ENCODE measurements around the gene ERICH6.

ERICH6 gene

DNA sequence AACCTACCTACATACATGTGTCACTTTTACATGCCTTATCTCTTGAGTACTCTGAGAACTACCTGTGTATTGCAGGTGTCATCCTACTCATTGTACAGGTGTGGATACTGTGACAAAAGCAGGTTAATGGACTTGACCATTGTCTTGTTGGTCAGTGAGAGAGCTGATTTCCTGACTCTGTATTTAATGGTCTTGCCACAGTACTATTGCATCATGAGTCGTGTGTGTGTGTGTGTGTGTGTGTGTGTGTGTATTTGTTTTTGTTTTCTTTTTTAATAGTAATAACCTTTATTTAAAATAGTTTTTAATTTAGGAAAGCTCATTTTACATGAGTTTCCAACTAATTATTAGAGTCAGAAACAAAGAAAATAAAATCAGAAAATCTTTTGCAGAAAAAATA, 92.9 kb downstream of the ERICH6 start:
- Histone ChIP-seq H3K27ac (no peak overlapping the region), H3K4me3 (ENCODE audit: low read depth, low read length) (no peak overlapping the region), H3K27me3 (ENCODE audit: insufficient read depth, low read depth, severe bottlenecking) (no peaks in the 10 kb centered on the region), H3K36me3 (peaks cover 17% of the 10 kb centered on the region), H3K9me3 (ENCODE audit: severe bottlenecking) (no peaks in the 10 kb centered on the region)
- TF ChIP-seq, protein P1, sequence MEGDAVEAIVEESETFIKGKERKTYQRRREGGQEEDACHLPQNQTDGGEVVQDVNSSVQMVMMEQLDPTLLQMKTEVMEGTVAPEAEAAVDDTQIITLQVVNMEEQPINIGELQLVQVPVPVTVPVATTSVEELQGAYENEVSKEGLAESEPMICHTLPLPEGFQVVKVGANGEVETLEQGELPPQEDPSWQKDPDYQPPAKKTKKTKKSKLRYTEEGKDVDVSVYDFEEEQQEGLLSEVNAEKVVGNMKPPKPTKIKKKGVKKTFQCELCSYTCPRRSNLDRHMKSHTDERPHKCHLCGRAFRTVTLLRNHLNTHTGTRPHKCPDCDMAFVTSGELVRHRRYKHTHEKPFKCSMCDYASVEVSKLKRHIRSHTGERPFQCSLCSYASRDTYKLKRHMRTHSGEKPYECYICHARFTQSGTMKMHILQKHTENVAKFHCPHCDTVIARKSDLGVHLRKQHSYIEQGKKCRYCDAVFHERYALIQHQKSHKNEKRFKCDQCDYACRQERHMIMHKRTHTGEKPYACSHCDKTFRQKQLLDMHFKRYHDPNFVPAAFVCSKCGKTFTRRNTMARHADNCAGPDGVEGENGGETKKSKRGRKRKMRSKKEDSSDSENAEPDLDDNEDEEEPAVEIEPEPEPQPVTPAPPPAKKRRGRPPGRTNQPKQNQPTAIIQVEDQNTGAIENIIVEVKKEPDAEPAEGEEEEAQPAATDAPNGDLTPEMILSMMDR (IDR thresholded peaks at IDR 0.05; ENCODE audit: low read depth, low read length) = no peak
- no peak for DNase-seq

DNA sequence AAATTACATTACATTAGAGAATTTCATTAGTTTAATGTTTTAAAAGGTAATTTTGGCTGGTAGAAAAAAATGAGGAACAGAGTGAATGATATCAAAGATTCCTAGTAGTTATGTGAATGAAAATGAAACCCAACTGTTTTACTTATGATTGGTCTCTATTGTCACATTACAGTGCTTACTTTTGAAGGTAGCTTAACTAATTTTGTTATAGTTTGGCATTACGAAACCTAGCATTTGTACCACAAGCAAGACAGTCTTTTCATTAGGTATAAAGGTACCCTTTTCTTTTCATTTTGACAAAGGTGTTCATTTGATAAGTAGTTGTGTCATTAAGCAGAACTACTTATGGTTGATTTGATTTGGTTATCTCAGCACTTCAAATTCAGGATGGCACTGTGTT, 93.7 kb downstream of the ERICH6 start:
- Histone ChIP-seq H3K9me3 (ENCODE audit: severe bottlenecking) (no peaks in the 10 kb centered on the region), H3K27me3 (ENCODE audit: insufficient read depth, low read depth, severe bottlenecking) (no peaks in the 10 kb centered on the region), H3K36me3 (peaks cover 21% of the 10 kb centered on the region), H3K27ac (no peak overlapping the region), H3K4me3 (ENCODE audit: low read depth, low read length) (no peak overlapping the region)
- DNase-seq = no peak
- TF ChIP-seq, protein P1 (IDR thresholded peaks at IDR 0.05; ENCODE audit: low read depth, low read length) = no peak

All from WERI-Rb-1 (cell line).